Uterus (tissue), 2 donors: ENCODE measurements around the gene THBS3.

ENCODE experiments used
- CTCF ChIP-seq, 4 experiments: fragments of 200-600 bp in 2 of 4; fragments of 450-650 bp in 2 of 4; sonication (generic) in 2 of 4; IDR thresholded peaks; one replicate each; pipeline ENCODE4 v1.5.1; 2016 to 2019; ENCODE audit warnings: antibody characterized with exemption in 4 of 4, mild to moderate bottlenecking in 2 of 4, moderate library complexity in 1 of 4
- POLR2A ChIP-seq, 2 donors: fragments of 450-650 bp; IDR thresholded peaks; one replicate each; pipeline ENCODE4 v1.6.1; 2016; ENCODE audit warnings: antibody characterized with exemption in 2 of 2, mild to moderate bottlenecking in 1 of 2, moderate library complexity in 1 of 2

GRCh38 chr1:155186067-155186793 lies 21.5 kb downstream of the THBS3 start:
- TF ChIP-seq POLR2A (IDR thresholded peaks at IDR 0.05) (no peak), CTCF (IDR thresholded peaks at IDR 0.05) (no peak)
